Neural progenitor cell (in vitro differentiated cells): ENCODE measurements around the gene CDNF.

Experiments used
- EZH2 ChIP-seq: fragments of 200-600 bp; sonication (generic); IDR thresholded peaks from 2 replicates; pipeline ENCODE4 v1.6.1; 2017; ENCODE audit warnings: antibody characterized with exemption, mild to moderate bottlenecking, moderate library complexity
- TF ChIP-seq, protein P1 (sequence below): fragments of 200-600 bp; sonication (generic); IDR thresholded peaks from 2 replicates; pipeline ENCODE4 v1.5.1; 2017; ENCODE audit warnings: antibody characterized with exemption, mild to moderate bottlenecking

- TF ChIP-seq EZH2: no peak
- TF ChIP-seq, protein P1, sequence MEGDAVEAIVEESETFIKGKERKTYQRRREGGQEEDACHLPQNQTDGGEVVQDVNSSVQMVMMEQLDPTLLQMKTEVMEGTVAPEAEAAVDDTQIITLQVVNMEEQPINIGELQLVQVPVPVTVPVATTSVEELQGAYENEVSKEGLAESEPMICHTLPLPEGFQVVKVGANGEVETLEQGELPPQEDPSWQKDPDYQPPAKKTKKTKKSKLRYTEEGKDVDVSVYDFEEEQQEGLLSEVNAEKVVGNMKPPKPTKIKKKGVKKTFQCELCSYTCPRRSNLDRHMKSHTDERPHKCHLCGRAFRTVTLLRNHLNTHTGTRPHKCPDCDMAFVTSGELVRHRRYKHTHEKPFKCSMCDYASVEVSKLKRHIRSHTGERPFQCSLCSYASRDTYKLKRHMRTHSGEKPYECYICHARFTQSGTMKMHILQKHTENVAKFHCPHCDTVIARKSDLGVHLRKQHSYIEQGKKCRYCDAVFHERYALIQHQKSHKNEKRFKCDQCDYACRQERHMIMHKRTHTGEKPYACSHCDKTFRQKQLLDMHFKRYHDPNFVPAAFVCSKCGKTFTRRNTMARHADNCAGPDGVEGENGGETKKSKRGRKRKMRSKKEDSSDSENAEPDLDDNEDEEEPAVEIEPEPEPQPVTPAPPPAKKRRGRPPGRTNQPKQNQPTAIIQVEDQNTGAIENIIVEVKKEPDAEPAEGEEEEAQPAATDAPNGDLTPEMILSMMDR: no peak
Measured at GRCh38 chr10:14803827-14804226, 34.0 kb downstream of the CDNF start.
